ENCODE data around the gene TEX2. TPM values are rescaled to one million over a fixed set of nuclear protein-coding genes. Genes with fewer than 3 reads are reported as not detected.
"Not testable (repeated sequence)": the region's sequence is repeated elsewhere in the genome, so short reads cannot be mapped to it uniquely, and the experiment has no call there.

TEX2 gene
- total and polyA plus RNA-seq, 2 experiments from 2014 or later = 27.9 to 37.7 TPM

- WGBS (ENCODE audit: low lambda C conversion rate, missing lambda C conversion rate) = 49% methylated on average over 5 of the region's 5 CpGs
- peak overlapping the region; percentile 10 for H3K4me2 ChIP-seq
- peaks cover 37% of the 10 kb centered on the region for H3K4me1 ChIP-seq (ENCODE audit: insufficient read depth)
- H3K79me2 ChIP-seq = peaks cover 91% of the 10 kb centered on the region
- H3K4me3 ChIP-seq = no peak overlapping the region
- H3K27ac ChIP-seq = peak overlapping the region; percentile 57
- no peaks in the 10 kb centered on the region for H3K9me2 ChIP-seq (replicated peaks; ENCODE audit: insufficient read depth)
- peaks cover 14% of the 10 kb centered on the region for H4K20me1 ChIP-seq (ENCODE audit: insufficient read depth, poor library complexity, severe bottlenecking)
- TF ChIP-seq EZH2 (IDR thresholded peaks at IDR 0.05; ENCODE audit: borderline replicate concordance) = no peak
- TF ChIP-seq, protein P1, sequence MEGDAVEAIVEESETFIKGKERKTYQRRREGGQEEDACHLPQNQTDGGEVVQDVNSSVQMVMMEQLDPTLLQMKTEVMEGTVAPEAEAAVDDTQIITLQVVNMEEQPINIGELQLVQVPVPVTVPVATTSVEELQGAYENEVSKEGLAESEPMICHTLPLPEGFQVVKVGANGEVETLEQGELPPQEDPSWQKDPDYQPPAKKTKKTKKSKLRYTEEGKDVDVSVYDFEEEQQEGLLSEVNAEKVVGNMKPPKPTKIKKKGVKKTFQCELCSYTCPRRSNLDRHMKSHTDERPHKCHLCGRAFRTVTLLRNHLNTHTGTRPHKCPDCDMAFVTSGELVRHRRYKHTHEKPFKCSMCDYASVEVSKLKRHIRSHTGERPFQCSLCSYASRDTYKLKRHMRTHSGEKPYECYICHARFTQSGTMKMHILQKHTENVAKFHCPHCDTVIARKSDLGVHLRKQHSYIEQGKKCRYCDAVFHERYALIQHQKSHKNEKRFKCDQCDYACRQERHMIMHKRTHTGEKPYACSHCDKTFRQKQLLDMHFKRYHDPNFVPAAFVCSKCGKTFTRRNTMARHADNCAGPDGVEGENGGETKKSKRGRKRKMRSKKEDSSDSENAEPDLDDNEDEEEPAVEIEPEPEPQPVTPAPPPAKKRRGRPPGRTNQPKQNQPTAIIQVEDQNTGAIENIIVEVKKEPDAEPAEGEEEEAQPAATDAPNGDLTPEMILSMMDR (IDR thresholded peaks at IDR 0.05; ENCODE audit: poor library complexity) = peak; percentile 11
- no peaks in the 10 kb centered on the region for H3K27me3 ChIP-seq
- H3K9me3 ChIP-seq (ENCODE audit: low read depth) = no peaks in the 10 kb centered on the region
- peak; percentile 23 for DNase-seq (ENCODE audit: low spot score)
- H2AFZ ChIP-seq = no peak overlapping the region
- H3K36me3 ChIP-seq (replicated peaks; ENCODE audit: insufficient read depth, low read depth) = no peaks in the 10 kb centered on the region
Measured at GRCh38 chr17:64240261-64240740, 22.8 kb downstream of the TEX2 start.

DNA sequence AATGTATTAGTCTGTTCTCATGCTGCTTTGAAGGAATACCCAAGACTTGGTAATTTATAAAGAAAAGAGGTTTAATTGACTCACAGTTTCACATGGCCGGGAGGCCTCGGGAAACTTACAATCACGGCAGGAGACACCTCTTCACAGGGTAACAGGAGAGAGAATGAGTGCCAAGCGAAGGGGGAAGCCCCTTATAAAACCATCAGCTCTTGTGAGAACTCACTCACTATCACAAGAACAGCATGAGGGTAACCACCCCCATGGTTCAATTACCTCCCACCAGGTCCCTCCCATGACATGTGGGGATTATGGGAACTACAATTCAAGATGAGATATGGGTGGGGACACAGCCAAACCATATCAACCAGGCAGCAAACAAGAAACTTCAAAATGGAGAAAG is 24.6 kb downstream of the TEX2 start:
- not testable (repeated sequence) for H2AFZ ChIP-seq; H3K9me3 ChIP-seq (ENCODE audit: low read depth); H3K9me2 ChIP-seq (replicated peaks; ENCODE audit: insufficient read depth); H3K4me3 ChIP-seq; DNase-seq (ENCODE audit: low spot score); H3K27me3 ChIP-seq; H3K27ac ChIP-seq; H3K4me2 ChIP-seq; H3K36me3 ChIP-seq (replicated peaks; ENCODE audit: insufficient read depth, low read depth)
- Histone ChIP-seq H4K20me1 (ENCODE audit: insufficient read depth, poor library complexity, severe bottlenecking) (peaks cover 14% of the 10 kb centered on the region), H3K79me2 (peaks cover 91% of the 10 kb centered on the region), H3K4me1 (ENCODE audit: insufficient read depth) (peaks cover 19% of the 10 kb centered on the region)
- WGBS (ENCODE audit: low lambda C conversion rate, missing lambda C conversion rate) = 77% methylated on average over 4 of the region's 4 CpGs

DNA sequence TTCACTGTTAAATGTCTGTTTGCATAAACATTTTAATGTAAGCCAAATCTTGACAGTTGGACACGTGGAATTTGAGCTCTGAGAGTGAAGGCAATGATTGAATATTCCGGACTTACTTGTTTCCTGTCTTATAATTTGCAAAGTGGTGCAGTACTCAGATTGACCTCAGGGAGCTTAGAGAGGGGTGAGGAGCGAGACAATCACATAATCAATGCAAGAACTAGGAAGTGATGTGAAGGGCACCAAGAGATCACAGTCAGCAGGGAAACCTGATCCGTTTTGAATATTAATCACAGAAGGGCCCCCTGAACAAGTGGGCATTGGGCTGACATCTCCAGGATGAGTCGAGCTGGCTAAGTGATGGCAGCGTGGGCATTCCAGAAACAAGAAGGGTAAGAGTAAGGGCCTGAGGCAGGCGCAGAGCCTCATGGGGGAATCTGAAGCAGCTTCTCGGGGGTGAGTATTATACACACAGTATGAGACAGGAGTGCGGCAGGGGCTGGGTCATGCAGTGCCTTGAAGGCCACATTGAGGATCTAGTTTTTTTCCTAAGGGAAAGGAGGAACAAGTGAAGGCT is 26.1 kb downstream of the TEX2 start:
- 73% methylated on average over 9 of the region's 9 CpGs for WGBS (ENCODE audit: low lambda C conversion rate, missing lambda C conversion rate)
- no peaks in the 10 kb centered on the region for H3K9me2 ChIP-seq (replicated peaks; ENCODE audit: insufficient read depth)
- no peaks in the 10 kb centered on the region for H3K27me3 ChIP-seq
- H3K27ac ChIP-seq = no peak overlapping the region
- no peak overlapping the region for H2AFZ ChIP-seq
- DNase-seq (ENCODE audit: low spot score) = no peak
- peaks cover 91% of the 10 kb centered on the region for H3K79me2 ChIP-seq
- no peaks in the 10 kb centered on the region for H3K9me3 ChIP-seq (ENCODE audit: low read depth)
- peaks cover 14% of the 10 kb centered on the region for H4K20me1 ChIP-seq (ENCODE audit: insufficient read depth, poor library complexity, severe bottlenecking)
- no peak overlapping the region for H3K4me2 ChIP-seq
- no peaks in the 10 kb centered on the region for H3K36me3 ChIP-seq (replicated peaks; ENCODE audit: insufficient read depth, low read depth)
- H3K4me3 ChIP-seq = no peak overlapping the region
- TF ChIP-seq EZH2 (IDR thresholded peaks at IDR 0.05; ENCODE audit: borderline replicate concordance) (no peak), EZH2phosphoT487 (IDR thresholded peaks at IDR 0.05; ENCODE audit: low read depth, severe bottlenecking, unreplicated experiment) (no peak)
- TF ChIP-seq, protein P1 (IDR thresholded peaks at IDR 0.05; ENCODE audit: poor library complexity) = peak; percentile 9
- peaks cover 17% of the 10 kb centered on the region for H3K4me1 ChIP-seq (ENCODE audit: insufficient read depth)

GRCh38 chr17:64234961-64235360 is 28.1 kb downstream of the TEX2 start:
- H3K27me3 ChIP-seq = no peaks in the 10 kb centered on the region
- no peak overlapping the region for H3K4me3 ChIP-seq
- no peak for DNase-seq (ENCODE audit: low spot score)
- H3K9me2 ChIP-seq (replicated peaks; ENCODE audit: insufficient read depth) = no peaks in the 10 kb centered on the region
- H4K20me1 ChIP-seq (ENCODE audit: insufficient read depth, poor library complexity, severe bottlenecking) = peaks cover 1% of the 10 kb centered on the region
- TF ChIP-seq EZH2phosphoT487 (IDR thresholded peaks at IDR 0.05; ENCODE audit: low read depth, severe bottlenecking, unreplicated experiment) (no peak), EZH2 (IDR thresholded peaks at IDR 0.05; ENCODE audit: borderline replicate concordance) (no peak)
- TF ChIP-seq, protein P1 (IDR thresholded peaks at IDR 0.05; ENCODE audit: poor library complexity) = no peak
- no peaks in the 10 kb centered on the region for H3K9me3 ChIP-seq (ENCODE audit: low read depth)
- H3K4me1 ChIP-seq (ENCODE audit: insufficient read depth) = peaks cover 9% of the 10 kb centered on the region
- WGBS (ENCODE audit: low lambda C conversion rate, missing lambda C conversion rate) = 92% methylated on average over 6 of the region's 6 CpGs
- no peak overlapping the region for H3K27ac ChIP-seq
- H2AFZ ChIP-seq = no peak overlapping the region
- H3K36me3 ChIP-seq (replicated peaks; ENCODE audit: insufficient read depth, low read depth) = no peaks in the 10 kb centered on the region
- H3K79me2 ChIP-seq = peaks cover 90% of the 10 kb centered on the region
- no peak overlapping the region for H3K4me2 ChIP-seq
